IMR-90 (cell line): ENCODE data around the gene MBOAT1.

ENCODE experiments used
- CEBPB ChIP-seq: IDR thresholded peaks from 2 replicates; pipeline ENCODE4 v1.6.1; 2012; ENCODE audit warnings: low read depth, low read length, improper control_type of control experiment
- CTCF ChIP-seq: conservative IDR thresholded peaks from 2 replicates; pipeline ENCODE4 v1.5.1; 2012; ENCODE audit warnings: mild to moderate bottlenecking, low read depth, low read length, improper control_type of control experiment
- SMC3 ChIP-seq: fragments of 150-350 bp; IDR thresholded peaks from 2 replicates; pipeline ENCODE4 v1.6.1; 2016; ENCODE audit warnings: low read depth, mild to moderate bottlenecking, antibody characterized with exemption, low read length, moderate library complexity

- TF ChIP-seq CTCF: no peak
- no peak for TF ChIP-seq SMC3
- no peak for TF ChIP-seq CEBPB
Measured at GRCh38 chr6:20112841-20113240, 99.4 kb downstream of the MBOAT1 start.
